Measurements from ENCODE around the gene SDHAF3.

DNA sequence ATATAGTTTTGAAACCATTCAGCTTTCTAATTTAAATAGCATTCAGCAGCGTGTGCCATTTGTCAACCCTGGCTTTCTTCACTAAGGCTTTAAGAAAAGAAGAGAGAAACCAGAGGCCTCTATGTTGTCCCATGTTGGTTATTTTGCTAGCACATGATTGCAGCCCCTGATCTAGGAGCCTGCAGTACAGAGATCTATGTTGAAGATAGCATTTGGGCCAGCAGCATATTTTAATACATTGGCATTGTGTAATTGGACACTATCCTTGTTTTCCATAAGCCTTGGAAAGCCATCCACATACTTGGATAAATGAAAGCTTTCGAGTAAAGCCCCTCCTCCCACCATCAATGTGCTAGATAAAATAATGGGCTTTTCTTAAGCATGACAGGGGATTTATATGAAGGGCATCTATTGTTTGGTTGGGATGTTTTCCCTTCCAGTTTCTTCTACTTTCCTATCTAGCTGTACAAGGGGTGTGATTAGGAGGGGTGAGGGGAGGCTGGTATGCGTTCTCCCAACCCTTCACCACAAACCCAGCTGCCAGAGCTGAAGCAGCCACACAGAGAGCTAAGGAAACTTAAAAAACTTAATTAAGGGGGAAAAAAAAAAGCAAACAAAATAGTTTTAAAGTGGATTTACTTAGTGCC, 23.1 kb upstream of the SDHAF3 start:
- TF ChIP-seq, protein P1, sequence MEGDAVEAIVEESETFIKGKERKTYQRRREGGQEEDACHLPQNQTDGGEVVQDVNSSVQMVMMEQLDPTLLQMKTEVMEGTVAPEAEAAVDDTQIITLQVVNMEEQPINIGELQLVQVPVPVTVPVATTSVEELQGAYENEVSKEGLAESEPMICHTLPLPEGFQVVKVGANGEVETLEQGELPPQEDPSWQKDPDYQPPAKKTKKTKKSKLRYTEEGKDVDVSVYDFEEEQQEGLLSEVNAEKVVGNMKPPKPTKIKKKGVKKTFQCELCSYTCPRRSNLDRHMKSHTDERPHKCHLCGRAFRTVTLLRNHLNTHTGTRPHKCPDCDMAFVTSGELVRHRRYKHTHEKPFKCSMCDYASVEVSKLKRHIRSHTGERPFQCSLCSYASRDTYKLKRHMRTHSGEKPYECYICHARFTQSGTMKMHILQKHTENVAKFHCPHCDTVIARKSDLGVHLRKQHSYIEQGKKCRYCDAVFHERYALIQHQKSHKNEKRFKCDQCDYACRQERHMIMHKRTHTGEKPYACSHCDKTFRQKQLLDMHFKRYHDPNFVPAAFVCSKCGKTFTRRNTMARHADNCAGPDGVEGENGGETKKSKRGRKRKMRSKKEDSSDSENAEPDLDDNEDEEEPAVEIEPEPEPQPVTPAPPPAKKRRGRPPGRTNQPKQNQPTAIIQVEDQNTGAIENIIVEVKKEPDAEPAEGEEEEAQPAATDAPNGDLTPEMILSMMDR (IDR thresholded peaks at IDR 0.05 in 8 of 11, conservative IDR thresholded peaks at IDR 0.05 in 3 of 11): no peak
- TF ChIP-seq POLR2A (IDR thresholded peaks at IDR 0.05) (no peak), POLR2AphosphoS5 (IDR thresholded peaks at IDR 0.05) (no peak)
